Liver (tissue), 9 donors: ENCODE data around the gene UBA1. TPM values are rescaled to one million over a fixed set of nuclear protein-coding genes. Genes with fewer than 3 reads are reported as not detected.

ENCODE experiments used
- DNase-seq: peaks from one replicate; pipeline ENCODE4 v3.0.0-alpha.2; 2017; ENCODE audit warnings: low spot score
- H3K27ac ChIP-seq, 2 donors: one replicate each; pipeline ENCODE4 v1.7.0; 2013; ENCODE audit warnings: inconsistent platforms in 2 of 2, low read length in 2 of 2, control low read depth in 1 of 2, low read depth in 1 of 2, mild to moderate bottlenecking in 1 of 2
- H3K27me3 ChIP-seq, 4 donors: one replicate each; pipeline versions ENCODE4 v1.6.1 to v1.7.0; 2013; ENCODE audit warnings: low read length in 3 of 4, inconsistent platforms in 1 of 4, mild to moderate bottlenecking in 1 of 4, moderate library complexity in 1 of 4; ENCODE audit not compliant: control insufficient read depth in 4 of 4, insufficient read depth in 4 of 4
- H3K36me3 ChIP-seq, 4 donors: one replicate each; pipeline versions ENCODE4 v1.6.1 to v1.7.0; 2013; ENCODE audit warnings: low read length in 3 of 4, mild to moderate bottlenecking in 3 of 4, low read depth in 1 of 4, moderate library complexity in 1 of 4; ENCODE audit not compliant: control insufficient read depth in 4 of 4, insufficient read depth in 3 of 4
- H3K4me1 ChIP-seq, 4 donors: one replicate each; pipeline versions ENCODE4 v1.6.1 to v1.7.0; 2013; ENCODE audit warnings: low read length in 3 of 4, mild to moderate bottlenecking in 3 of 4, moderate library complexity in 1 of 4; ENCODE audit not compliant: control insufficient read depth in 4 of 4, insufficient read depth in 4 of 4
- H3K4me3 ChIP-seq, 3 donors: one replicate each; pipeline versions ENCODE4 v1.6.1 to v1.7.0; 2013; ENCODE audit warnings: low read length in 3 of 3, control low read depth in 1 of 3, low read depth in 1 of 3, mild to moderate bottlenecking in 1 of 3
- H3K9ac ChIP-seq, 2 donors: one replicate each; pipeline ENCODE4 v1.7.0; 2013; ENCODE audit warnings: low read length in 2 of 2, mild to moderate bottlenecking in 2 of 2, moderate library complexity in 2 of 2, control low read depth in 1 of 2, low read depth in 1 of 2
- H3K9me3 ChIP-seq, 4 donors: one replicate each; pipeline versions ENCODE4 v1.6.1 to v1.7.0; 2013; ENCODE audit warnings: low read length in 3 of 4; ENCODE audit not compliant: control insufficient read depth in 4 of 4
- EGR1 ChIP-seq, 2 donors: IDR thresholded peaks; 2 replicates each; pipeline ENCODE4 v1.6.1; 2016 to 2018; ENCODE audit warnings: antibody characterized with exemption in 2 of 2, low read depth in 2 of 2
- FOXA1 ChIP-seq: IDR thresholded peaks from 2 replicates; pipeline ENCODE4 v1.6.1; 2016; ENCODE audit warnings: antibody characterized with exemption
- HNF4A ChIP-seq, 2 donors: conservative IDR thresholded peaks; 2 replicates each; pipeline ENCODE4 v1.6.1; 2016; ENCODE audit warnings: antibody characterized with exemption in 2 of 2, mild to moderate bottlenecking in 2 of 2
- HNF4G ChIP-seq: IDR thresholded peaks from 2 replicates; pipeline ENCODE4 v1.6.1; 2016; ENCODE audit warnings: antibody characterized with exemption
- JUND ChIP-seq, 2 donors: IDR thresholded peaks; 2 replicates each; pipeline ENCODE4 v1.6.1; 2016; ENCODE audit warnings: antibody characterized with exemption in 2 of 2
- NR2F2 ChIP-seq: IDR thresholded peaks from 2 replicates; pipeline ENCODE4 v1.6.1; 2016; ENCODE audit warnings: antibody characterized with exemption
- RAD21 ChIP-seq, 2 donors: IDR thresholded peaks; 2 replicates each; pipeline ENCODE4 v1.6.1; 2016; ENCODE audit warnings: antibody characterized with exemption in 2 of 2, mild to moderate bottlenecking in 2 of 2
- RXRA ChIP-seq, 2 donors: IDR thresholded peaks; 2 replicates each; pipeline ENCODE4 v1.6.1; 2017 to 2018; ENCODE audit warnings: antibody characterized with exemption in 2 of 2, mild to moderate bottlenecking in 1 of 2
- SP1 ChIP-seq: IDR thresholded peaks from 2 replicates; pipeline ENCODE4 v1.6.1; 2018; ENCODE audit warnings: antibody characterized with exemption, mild to moderate bottlenecking
- YY1 ChIP-seq: IDR thresholded peaks from 2 replicates; pipeline ENCODE4 v1.6.1; 2016; ENCODE audit warnings: antibody characterized with exemption, mild to moderate bottlenecking
- whole genome bisulfite sequencing: extraction: QIAGEN DNeasy Blood & Tissue Kit; methylation state at CpG from one replicate; pipeline ENCODE4 v1.1.7; 2013; 5-methylcytosine and 5-hydroxymethylcytosine counted together
- polyA plus RNA-seq, 2 donors: library from polyadenylated mRNA; stranded (reverse) in 1 of 2; unstranded in 1 of 2; fragments of 200-250 nt in 1 of 2; fragments of >200 nt in 1 of 2; fragmentation: Nextera tagmentation in 1 of 2; extraction: Ambion mirVana in 1 of 2; gene quantifications; one replicate each; pipeline versions ENCODE4 v1.2.1 to v1.2.3, GENCODE V29; 2013 to 2015
- total RNA-seq, 2 donors: library from RNA; depleted of rRNA; stranded (reverse); fragments of >200 nt; gene quantifications; one replicate each; pipeline ENCODE4 v1.2.3, GENCODE V29; 2014
- TF ChIP-seq, protein P1 (sequence below): IDR thresholded peaks from 2 replicates; pipeline ENCODE4 v1.6.1; 2016; ENCODE audit warnings: antibody characterized with exemption
- TF ChIP-seq, protein P2 (sequence below): IDR thresholded peaks from 2 replicates; pipeline ENCODE4 v1.6.1; 2016; ENCODE audit warnings: antibody characterized with exemption
- donor health status: healthy.
- donor health status: healthy.
- donor health status: healthy.
- donor health status: healthy.
- donor health status: healthy.

The UBA1 gene
- total and polyA plus RNA-seq, 4 donors: 39.8 to 85.4 (median 68.7) TPM

DNA sequence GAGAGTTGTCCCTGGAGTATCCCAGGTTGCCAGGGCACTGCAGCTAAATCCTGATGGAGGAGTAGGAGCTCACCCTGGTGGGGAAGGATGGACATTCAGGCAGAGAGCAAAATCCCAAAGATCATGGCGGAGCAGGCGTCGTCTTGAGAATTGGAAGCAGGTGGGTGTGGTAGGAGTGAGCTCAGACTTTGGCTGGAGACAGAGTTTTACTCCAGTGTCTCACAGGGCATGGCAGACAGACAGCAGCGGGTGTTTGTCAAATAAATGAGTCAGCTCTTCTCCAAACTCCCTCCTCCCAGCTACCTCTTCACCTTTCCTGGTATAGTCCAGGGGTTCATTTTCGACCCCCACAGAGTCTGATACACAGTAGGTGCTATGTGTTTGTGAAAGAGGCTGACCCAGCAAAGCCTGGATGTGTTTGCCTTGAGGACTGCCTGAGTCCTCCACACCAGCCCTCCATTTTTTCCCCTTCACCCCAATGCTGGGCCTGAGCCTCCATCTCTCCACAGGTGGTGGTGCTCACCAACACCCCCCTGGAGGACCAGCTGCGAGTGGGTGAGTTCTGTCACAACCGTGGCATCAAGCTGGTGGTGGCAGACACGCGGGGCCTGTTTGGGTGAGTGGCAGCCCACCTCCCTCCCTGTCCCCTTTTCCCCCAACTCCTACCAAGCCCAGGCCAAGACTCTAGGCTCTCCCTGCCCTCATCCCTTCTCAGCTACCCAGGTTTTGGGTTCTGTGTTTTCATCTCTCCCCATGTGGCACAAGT is 6.9 kb downstream of the UBA1 start:
- Histone ChIP-seq H3K36me3 (peaks cover 9 to 72% (median 49%) of the 10 kb centered on the region in 4 donors), H3K9ac (no peak overlapping the region), H3K27me3 (no peaks in the 10 kb centered on the region), H3K4me1 (peaks cover 8 to 20% (median 12%) of the 10 kb centered on the region in 4 donors), H3K27ac (peak overlapping the region in 1 of 2 donors; percentile 33), H3K4me3 (no peak overlapping the region), H3K9me3 (no peaks in the 10 kb centered on the region)
- peak in 1 of 2 donors; percentile 42 for TF ChIP-seq HNF4A (conservative IDR thresholded peaks at IDR 0.05)
- TF ChIP-seq FOXA1: no peak
- no peak for TF ChIP-seq HNF4G
- TF ChIP-seq RAD21 (IDR thresholded peaks at IDR 0.05): peak in 1 of 2 donors; percentile 39
- peak in 1 of 2 donors; percentile 36 for TF ChIP-seq RXRA (IDR thresholded peaks at IDR 0.05)
- TF ChIP-seq EGR1 (IDR thresholded peaks at IDR 0.05; ENCODE audit: low read depth in 2 of 2): no peak
- WGBS: 79% methylated on average over 9 of the region's 9 CpGs
- no peak for DNase-seq

DNA sequence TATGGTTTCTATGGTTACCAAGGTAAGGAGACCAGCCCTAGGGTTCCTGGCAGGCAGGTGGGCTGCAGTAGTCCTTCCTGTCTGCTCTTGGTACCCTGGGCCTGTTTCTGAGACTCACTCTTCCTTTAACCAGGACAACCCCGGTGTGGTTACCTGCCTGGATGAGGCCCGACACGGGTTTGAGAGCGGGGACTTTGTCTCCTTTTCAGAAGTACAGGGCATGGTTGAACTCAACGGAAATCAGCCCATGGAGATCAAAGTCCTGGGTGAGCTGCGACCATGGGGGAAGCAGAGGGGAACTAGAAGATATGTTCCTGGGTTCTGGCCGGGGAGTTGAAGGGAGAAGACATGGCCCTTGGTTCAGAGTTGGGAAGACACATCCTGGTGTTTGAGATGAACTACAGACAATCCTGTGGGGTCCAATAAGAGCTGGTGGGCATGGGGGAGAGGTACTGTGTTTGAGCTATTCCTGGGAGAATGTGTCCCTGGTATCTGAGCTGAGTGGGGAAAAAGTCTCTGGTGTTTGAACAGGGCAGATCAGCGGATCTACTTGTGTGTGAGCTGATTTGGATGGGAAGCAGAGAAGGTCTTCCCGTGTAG is 7.8 kb downstream of the UBA1 start:
- Histone ChIP-seq H3K36me3 (peaks cover 9 to 80% (median 53%) of the 10 kb centered on the region in 4 donors), H3K9me3 (no peaks in the 10 kb centered on the region), H3K27me3 (no peaks in the 10 kb centered on the region), H3K4me3 (no peak overlapping the region), H3K9ac (no peak overlapping the region), H3K27ac (peak overlapping the region in 1 of 2 donors; percentile 33), H3K4me1 (peaks cover under 1 to 12% (median 5%) of the 10 kb centered on the region in 4 donors)
- DNase-seq: no peak
- TF ChIP-seq SP1 (no peak), HNF4A (conservative IDR thresholded peaks at IDR 0.05) (peak in 1 of 2 donors; percentile 13)
- TF ChIP-seq, protein P1, sequence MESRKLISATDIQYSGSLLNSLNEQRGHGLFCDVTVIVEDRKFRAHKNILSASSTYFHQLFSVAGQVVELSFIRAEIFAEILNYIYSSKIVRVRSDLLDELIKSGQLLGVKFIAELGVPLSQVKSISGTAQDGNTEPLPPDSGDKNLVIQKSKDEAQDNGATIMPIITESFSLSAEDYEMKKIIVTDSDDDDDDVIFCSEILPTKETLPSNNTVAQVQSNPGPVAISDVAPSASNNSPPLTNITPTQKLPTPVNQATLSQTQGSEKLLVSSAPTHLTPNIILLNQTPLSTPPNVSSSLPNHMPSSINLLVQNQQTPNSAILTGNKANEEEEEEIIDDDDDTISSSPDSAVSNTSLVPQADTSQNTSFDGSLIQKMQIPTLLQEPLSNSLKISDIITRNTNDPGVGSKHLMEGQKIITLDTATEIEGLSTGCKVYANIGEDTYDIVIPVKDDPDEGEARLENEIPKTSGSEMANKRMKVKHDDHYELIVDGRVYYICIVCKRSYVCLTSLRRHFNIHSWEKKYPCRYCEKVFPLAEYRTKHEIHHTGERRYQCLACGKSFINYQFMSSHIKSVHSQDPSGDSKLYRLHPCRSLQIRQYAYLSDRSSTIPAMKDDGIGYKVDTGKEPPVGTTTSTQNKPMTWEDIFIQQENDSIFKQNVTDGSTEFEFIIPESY: no peak
- 62% methylated on average over 9 of the region's 9 CpGs for WGBS

DNA sequence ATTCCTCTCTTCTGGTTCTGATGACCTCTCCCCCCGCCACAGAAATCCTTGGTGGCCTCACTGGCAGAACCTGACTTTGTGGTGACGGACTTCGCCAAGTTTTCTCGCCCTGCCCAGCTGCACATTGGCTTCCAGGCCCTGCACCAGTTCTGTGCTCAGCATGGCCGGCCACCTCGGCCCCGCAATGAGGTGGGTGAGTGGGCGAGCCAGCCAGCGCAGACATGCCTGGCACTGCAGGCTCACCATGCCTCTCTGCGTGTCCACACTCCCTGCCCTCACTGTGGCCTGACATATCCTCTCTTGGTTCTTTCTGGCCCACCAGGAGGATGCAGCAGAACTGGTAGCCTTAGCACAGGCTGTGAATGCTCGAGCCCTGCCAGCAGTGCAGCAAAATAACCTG is 8.7 kb downstream of the UBA1 start:
- Histone ChIP-seq H3K27me3 (no peaks in the 10 kb centered on the region), H3K4me1 (peaks cover 0 to 4% (median 0%) of the 10 kb centered on the region in 4 donors), H3K36me3 (peaks cover 9 to 89% (median 57%) of the 10 kb centered on the region in 4 donors), H3K9me3 (no peaks in the 10 kb centered on the region), H3K27ac (no peak overlapping the region), H3K4me3 (no peak overlapping the region), H3K9ac (no peak overlapping the region)
- 95% methylated on average over 11 of the region's 11 CpGs for WGBS
- DNase-seq: no peak
- no peak for TF ChIP-seq JUND (IDR thresholded peaks at IDR 0.05)
- no peak for TF ChIP-seq RAD21 (IDR thresholded peaks at IDR 0.05)
- TF ChIP-seq YY1: no peak
- no peak for TF ChIP-seq SP1
- TF ChIP-seq, protein P2, sequence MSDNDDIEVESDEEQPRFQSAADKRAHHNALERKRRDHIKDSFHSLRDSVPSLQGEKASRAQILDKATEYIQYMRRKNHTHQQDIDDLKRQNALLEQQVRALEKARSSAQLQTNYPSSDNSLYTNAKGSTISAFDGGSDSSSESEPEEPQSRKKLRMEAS: no peak
- TF ChIP-seq NR2F2: no peak
